HG03575 (cell line): Measurements from ENCODE around the gene MAML3.

Experiments used
- ATAC-seq: cut with Tn5 transposase; IDR thresholded peaks from one replicate; pipeline ENCODE4 v1.9.1; 2021; ENCODE audit not compliant: unreplicated experiment, insufficient number of reproducible peaks, low FRiP score; ENCODE audit errors: extremely low read depth

MAML3 gene

DNA sequence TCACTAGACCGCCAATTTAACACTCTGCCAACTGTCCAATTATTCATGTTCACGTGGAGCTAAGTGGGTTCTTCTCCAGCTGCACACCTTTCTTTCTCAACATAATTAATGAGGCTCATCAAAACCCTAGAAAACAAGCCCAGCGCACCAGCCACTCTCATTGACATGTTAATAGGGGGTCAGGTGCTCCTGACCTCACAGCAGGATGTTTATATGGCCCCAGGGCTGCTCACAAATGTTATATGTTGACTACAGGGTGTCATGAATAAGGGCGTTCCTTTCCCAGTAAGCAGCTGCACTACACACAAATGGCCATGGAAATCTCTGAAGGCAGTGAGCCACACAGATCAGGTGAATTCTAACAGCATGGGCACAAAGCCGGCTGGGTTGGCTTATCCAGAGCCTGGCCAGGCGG is 278.6 kb downstream of the MAML3 start:
- ATAC-seq = no peak

DNA sequence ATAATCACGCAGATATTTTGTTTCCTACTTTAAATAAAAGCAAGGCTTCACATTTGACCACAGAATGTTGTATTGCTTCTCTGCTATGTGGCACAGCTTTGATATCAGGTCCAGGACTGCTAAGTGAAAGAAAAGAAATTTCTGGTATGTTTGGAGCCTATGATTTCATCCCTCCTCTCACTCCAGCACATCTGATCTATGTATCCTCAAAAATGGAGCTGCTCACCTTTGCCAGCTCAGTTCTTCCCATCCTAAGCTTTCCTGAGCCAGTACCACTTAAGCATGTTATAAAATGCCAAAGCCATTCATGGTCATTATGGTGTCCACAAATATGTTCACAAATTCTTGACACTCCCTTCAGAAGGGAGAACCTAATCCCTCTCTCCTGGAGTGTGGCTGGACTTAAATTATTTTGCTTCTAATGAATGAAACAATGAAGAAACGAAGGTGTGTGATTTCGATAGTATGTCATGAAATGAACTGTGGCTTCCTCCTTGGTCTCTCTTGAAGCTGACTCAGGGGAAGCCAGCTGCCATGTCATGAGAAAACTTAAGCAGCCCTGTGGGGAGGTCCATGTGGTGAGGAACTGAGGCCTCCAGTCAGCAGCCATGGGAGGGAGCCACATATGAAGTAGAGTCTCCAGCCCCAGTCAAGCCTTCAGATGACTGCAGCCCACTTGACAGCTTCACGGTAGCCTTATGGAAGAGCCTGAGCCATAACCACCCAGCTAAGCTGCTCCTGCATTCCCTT is 280.7 kb downstream of the MAML3 start:
- no peak for ATAC-seq

DNA sequence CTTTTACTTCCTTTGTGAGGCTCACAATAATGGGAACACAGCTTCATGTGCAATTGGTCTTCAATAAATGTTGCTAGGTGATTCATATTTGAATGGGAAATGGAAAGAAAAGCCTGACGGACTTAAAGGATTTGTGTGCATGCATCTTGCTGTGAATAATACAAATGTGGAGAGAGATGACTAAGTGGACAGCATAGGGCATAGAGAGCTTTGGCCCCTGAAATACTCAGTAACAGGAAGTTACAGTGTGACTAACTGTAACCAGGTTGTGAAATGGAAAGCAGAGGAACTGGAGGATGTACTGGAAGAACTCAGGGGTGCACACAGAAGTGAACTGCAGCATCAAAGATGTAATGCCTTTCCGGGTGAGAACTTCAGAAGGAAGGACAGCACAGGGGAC is 281.7 kb downstream of the MAML3 start:
- ATAC-seq = no peak

DNA sequence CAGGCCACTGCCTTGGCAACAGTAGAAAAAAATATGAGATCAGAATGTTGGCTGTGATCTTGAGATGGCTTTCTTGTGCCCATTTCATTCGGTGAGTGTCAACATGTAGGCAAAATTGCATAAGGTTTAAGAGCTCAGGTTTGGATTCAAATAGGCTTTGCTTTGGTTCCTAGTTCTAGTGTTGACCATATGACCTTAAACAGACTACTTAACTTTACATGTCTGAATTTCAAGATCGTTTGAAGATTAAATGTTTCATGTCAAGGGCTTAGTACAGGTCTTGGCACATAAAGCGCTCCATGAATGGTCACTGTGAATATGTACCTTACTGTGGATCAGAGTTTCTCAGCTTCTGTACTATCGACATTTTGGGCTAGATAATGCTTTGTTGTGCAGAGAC is 284.2 kb downstream of the MAML3 start:
- ATAC-seq = no peak

DNA sequence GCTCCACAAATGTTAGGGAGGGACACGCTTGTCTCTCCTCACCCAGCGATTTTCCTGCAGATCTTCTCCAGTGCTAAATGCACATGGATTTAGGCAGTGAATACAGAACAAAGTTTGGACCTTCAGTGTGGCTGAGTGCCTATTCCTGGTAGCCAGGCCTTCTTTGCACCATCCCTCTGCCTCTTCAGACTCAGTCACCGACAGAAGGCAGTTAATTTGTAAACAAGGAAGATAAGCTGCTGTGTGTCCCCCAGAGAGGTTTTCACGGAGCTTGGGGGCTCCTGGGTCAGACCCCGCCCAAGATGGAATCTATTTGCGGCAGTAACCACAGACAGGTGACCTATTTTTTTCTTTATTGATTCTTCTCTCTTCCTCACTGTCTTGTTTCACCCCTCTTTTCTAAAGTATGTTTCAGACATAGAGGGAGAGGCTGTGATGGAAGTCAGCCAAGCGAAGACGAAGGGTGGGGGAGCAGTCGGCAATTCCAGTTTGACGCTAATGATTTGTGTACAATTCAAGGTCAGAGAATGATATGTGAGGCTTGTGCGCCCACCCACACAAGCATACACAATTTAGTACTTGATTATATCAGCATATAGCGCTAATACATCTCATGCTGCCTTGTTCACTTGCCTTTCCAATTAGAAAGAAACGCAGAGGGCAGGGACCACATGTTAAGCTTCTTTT is 287.6 kb downstream of the MAML3 start:
- ATAC-seq = no peak

DNA sequence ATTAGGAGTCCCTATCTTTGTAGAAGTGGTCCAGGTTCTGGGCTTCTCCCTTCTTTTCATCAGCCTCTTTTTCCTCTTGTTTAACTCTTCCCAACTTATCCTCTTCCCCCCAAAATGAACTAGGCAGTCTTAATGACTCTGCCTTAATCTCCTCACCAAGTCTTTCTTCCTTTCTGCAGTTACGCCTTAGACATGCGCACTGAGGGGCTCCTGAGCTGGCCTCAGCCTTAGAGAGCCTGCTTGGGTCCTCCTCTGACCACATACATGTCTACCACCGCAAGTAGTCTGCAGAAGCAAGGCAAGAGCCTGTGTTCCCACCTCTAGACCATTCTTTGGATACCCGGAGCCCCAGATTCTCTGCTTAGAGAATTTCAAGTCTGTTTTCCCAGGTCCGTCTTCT is 288.4 kb downstream of the MAML3 start:
- no peak for ATAC-seq

DNA sequence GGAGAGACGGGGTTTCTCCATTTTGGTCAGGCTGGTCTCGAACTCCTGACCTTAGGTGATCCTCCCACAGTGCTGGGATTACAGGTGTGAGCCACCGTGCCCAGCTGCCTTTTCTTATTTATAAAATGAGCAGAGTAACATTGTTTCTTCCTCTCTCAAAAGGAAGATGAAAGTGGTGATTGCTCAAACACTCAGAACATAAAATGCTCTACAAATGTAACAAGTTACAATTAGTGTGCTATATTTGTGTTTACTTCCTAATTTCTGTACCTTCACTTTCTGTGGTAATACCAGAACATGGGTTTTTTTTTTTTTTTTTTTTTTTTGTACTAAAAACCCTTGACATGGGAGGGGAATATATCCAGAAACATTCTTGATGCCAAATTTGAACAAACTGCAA is 290.5 kb downstream of the MAML3 start:
- ATAC-seq = no peak

DNA sequence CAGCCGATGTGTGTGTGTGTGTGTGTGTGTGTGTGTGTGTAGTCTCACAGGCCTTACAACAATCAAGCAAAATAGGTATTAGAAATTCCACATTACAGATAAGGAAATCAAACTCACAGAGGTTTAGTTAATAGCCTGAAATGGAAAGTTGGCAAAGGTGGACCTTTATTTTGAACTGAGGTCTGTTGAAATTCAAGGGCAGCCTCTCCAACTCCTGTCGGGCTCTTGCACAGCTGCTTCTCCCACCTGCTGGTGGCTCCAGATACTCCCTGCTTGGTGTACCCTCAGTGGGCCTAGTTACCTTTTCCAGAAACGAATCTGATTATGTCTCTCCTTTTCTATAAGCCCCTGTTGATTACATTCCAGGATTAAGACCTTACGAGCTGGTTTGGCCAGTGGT is 292.5 kb downstream of the MAML3 start:
- no peak for ATAC-seq

DNA sequence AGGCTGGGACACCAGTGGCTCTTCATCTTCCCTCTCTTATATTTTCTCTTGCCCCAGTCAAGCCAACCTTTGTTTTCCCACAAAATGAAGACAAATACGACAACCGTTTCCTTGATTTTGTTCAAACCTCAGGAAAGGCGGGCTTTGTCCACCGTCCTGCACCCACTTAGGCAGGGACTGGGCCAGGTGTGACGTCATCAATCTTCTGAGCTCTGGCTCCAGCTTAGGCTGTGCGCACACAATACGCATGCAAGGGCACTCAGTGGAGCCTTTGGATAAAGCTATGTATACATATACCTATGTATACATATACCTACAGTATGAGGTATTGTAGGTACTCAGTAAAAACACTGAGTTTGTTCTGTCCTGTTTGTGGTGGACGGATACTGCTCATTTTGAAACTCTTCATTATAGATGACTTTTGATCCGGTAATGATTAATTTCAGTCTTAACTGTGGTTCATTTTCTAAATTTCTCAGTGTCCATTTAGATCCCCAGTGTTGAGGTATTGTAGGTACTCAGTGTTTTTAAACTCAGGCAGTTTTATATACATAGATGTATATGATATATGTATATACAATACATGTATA is 293.5 kb downstream of the MAML3 start:
- no peak for ATAC-seq

DNA sequence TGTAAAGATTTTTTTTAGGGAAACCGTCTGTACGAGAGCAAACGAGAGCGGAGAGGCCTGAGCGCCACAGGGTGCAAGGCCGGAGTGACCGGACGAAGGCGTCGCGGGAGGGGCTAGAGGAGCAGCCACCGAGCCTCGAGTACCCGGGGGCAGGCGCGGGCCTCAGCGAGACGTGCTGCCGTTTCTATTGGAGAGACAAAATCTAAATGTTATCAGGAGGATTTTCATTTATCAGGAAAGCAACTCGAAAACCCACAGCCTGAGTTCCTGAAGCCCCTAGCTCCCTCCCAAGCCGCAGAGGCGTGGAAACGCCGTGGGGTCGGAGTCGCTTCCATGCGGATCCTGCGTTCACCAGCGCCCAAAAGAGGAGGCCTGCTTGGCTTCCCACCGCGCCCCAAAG is 294.1 kb downstream of the MAML3 start:
- no peak for ATAC-seq

DNA sequence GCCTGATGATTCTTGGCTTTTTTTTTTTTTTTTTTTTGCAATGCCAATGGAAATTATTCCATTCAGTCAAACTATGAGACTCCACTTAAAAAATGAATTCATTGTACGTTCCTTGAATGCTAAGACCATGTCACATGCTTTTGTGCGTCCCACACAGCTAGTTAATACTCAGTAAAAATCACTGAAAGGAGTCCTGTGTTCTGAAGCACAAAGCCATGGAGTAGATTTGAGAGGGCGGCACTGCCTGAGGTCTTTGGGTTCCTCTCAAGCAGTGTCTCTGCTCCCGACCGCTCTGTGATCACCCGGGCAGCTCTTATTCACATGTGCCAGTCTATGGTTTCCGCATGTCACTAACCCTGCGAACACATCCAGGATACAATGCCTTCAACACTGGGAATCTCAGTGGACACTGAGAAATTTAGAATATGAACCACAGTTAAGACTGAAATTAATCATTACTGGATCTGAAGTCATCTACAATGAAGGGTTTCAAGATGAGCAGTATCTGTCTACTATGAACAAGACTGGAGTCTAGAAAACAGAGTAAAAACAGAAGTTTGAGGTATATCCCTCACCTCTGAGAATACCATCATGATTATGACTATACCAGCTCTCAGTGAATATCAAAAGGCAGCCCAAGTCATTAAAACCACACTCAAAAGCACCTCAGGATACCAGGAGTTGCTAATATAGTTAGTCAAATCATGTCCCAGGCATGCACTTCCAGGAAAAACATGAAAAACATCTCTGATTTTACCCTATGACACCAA is 295.4 kb downstream of the MAML3 start:
- ATAC-seq = peak; percentile 97

DNA sequence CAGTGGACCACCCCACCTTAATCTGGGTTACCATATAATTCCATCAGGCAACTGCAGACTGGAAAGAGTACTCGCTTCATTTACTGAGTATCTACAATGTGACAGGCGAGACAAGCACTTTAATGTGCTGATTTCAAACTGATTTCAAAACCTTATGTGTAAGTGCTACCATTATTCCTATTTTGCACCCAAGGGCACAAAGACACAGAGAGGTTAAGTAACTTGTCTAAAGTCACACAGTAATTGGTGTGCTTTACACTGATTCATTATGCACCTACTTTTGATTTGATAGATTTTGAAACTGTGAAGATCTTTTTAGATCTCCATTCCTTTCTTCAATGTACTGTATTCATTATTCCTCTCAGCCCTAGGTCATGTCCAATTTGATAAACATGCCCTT is 296.0 kb downstream of the MAML3 start:
- ATAC-seq = no peak

DNA sequence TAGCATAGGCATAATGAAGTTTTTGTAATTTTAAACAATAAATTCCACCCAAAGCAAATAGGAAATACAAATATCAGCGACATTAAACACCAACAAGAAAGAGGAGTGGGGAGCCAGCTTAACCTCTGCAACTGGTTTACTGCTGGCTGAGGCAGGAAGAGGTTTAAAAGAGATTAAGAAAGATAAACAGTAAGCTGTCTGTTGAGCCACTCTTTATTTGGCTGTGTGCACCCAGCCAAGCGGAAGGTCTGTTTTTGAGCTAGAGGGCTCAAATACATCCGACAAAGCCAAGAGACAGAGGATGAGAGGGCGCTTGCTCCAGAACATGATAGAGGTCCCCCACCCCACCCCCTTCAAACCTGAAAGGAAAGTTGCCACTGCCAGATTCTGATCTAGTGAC is 297.0 kb downstream of the MAML3 start:
- ATAC-seq = no peak

DNA sequence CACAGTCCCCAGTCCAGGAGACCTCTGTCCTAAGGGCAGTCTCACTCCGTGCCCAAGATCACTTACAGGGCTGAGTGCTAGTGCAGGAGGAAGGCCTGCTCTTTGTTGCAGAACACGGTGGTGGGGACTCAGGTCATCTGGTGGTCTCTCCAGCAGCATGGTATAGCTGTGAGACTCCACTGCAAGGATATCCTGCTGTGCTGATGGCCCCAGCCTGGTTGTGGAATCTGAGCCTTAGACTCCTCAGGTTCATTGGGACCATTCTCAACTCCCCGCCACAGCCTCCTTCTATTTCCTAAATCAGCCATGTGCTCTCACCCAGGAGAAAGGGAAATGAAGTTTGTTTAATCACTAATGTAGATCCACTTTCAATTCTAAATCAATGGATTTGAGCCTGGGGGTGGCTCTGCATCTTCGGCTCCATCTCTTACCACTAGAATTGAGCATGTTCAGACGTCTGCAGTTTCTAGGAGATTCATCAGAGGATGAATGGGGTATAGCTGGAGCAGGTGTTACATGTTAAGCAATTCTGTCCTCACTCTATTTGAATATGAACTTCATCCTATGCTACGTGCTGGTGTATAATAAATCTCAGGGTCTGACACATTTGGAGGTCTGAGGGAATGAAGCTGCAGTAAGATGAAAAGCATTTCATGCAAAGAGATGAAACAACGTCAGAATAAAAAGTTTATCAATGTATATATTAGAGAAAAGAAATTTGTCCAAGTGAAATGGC is 299.1 kb downstream of the MAML3 start:
- no peak for ATAC-seq

DNA sequence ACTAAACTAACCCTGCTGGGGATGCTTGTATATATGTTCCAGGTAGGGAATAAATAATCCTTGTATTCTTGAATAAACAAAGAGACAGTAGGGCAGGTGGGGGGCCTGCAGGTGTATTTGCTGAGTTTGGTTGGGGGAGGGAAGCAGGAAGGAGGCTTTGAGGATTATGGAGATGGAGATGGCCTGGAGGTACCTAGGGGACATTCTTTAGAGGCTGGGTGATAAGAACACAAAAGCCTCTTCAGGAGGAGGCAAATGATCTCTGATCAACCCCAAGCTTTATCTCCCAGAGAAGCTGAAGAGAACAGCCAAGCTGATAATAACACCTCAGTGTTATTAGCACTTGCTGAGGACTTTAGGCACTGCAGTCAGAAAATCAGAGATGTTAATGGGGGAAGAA is 300.7 kb downstream of the MAML3 start:
- no peak for ATAC-seq

DNA sequence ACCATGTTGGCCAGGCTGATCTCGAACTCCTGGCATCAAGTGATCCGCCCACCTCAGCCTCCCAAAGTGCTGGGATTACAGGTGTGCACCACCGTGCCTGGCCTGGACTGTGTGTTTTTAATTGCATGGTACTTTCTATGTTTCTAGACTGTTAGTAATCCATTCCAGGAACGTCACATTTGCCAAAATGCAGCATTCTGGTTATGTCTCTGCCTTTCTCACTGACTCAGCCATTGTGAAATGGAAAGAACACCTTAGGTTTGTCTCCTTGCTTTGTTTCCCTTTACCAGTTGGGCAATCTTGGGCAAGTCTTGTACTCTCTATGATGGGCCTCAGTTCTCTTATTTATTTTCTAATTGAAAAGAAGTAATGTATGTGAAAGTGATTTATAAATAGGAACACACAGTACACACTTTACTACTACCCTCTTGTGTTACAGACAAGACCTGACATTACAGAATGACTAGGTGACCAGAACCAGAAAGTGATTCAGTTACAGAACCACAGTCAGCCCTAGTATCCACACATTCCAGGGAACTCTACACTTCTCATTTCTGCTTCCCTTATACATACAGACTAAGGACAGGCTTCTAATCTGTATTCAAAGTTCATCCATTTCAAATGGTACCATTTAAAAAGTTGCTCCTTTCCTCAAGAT is 301.2 kb downstream of the MAML3 start:
- ATAC-seq = no peak

DNA sequence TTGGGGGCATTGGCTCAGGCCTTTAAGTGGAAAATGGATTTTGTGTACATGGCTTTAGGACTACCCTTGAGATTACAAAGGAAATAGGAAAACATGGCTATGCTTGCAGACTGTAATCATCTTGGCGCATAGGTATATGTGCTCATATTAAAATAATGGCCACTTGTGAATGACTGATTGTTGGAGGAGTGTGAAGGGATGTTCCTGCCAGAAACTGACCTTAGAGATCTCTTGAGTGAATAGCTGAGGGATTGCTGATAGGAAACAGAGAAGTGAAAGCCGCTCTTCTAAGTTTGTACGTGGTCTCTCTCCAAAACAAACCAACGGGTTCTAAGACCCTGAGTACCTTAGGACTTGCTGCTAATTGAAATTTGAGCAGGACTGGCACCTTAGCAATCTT is 302.3 kb downstream of the MAML3 start:
- ATAC-seq = no peak

DNA sequence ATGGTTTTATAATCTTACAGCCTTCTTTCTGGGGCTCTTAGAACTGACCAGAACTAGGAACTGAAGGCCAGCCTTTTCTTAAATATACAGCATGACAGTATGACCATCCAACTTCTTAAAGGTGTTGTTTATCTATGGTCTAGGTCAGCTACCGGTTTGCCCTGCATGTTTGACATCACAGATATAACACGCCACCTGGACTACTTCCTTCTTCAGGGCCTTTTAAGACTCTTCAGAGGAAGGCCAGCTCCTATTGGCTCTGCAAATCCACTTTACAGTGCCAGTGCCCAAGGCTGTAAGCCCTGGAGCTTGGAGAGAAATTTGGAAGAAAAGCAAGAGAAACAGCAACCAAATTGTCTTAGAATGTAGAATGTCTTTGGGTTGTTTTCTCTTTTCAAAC is 302.9 kb downstream of the MAML3 start:
- no peak for ATAC-seq

DNA sequence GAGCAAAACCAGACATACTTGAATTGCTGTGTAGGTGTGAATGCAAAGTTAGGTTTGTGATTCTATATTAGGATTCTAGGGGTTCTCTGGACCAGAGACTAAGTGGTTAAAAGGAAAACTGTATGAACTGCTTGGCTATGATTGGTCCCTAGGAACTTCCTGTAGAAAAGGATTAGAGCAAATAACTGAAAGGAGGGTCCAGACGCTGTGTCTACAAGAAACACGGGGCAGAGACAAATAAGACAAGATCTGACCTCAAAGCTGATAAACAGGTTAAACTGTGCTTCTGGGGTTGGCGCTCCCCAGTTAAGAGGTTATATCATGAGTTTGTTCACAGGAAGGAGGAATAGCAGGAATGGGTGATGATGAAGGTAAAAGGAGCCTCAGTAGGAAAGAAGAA is 304.8 kb downstream of the MAML3 start:
- no peak for ATAC-seq
